Inflammatory macrophage treated with lipopolysaccharide for 1 hour (primary cell): ENCODE measurements around the gene ZNF605.
"Not testable (repeated sequence)": the region's sequence is repeated elsewhere in the genome, so short reads cannot be mapped to it uniquely, and the experiment has no call there.

Source experiments
- DNase-seq, 2 donors: peaks; one replicate each; pipeline ENCODE4 v3.0.0-alpha.2; 2020 to 2022

Gene ZNF605

DNA sequence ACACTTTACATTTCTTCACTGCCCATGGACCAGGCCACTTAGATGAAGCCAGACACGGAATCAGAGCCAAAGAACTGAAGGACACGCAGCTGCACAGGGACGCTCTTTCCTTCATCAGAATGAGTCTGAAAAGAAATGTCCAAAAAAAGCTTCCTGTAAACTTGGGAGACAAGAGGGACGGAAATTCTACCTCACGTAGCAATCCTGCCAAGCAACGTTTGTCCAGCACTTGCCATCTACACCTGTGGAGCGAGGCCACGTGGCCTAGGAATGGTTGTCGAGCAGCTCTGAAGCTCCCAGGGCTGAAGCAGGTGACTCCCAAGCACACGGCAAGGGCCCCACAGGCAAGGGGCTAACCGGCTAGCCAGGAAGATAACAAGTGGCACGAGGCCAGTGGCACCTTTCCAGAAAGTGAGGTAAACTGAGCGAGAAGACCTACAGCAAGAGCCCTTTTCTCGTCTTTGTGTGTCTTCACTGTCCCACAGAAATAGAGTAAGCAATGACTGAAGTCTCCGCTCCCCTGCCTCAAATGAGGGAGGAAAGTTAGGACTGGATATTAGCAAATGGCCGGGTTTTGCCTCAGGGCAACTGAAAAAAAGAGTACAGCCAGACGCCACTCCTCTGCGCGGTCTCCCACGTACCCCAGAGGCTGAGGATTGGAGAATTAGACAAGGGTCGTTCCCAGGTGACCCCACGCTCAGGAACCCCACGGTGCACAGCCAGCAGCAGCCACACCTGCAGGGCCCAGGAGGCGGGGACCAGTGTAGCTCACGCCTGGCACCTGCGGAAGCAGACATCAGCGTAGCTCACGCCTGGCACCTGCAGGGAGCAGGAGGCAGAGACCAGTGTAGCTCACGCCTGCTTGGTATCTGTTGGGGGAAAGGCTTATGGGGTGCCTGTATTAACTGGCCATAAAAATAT is 7.7 kb downstream of the ZNF605 start:
- no peak for DNase-seq

DNA sequence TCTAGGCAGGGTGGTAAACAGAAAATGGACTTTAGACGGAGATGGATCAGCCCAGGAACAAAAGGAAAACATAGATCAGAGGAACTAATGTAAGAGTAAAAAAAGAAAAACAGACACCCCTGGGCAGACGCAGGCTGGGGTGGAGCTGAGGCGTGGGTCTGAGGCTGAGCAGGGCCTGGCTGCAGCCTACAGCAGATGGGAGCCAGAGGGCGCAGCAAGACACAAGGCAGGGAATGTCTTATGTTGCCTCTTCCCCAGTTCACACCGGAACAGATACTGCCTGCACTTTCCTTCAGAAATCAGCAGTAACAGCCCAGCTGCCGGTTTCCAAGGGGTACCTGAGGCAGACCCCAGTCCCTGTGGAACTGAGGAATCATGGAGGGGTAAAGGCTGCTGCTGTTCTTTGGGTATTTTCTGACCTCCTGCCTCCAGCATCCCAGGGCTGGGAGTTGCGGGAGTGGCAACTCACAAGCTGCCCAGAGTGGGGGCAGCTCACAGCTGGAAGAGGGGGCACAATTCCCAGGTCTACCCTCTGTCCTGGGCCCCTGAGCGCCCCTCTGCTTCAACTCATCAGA is 9.8 kb downstream of the ZNF605 start:
- DNase-seq = no peak

DNA sequence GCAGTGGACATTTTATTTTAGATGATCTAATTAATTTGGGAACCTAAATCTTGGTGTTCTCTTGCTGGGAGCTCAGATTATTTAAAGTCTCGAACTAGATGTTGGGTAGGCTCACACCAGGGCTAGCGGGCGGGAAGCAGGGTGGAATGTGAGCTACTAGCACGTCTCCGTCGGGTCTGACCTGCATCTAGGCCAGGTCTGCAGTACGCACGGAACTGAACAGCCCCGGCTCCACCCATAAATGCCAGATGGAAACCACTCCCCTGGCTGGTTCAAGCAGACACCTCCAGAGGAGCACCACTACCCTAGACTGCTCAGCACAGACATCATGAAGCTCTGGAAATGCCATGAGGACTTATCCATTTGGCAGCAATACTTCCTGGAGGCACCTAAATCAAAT is 10.3 kb downstream of the ZNF605 start:
- DNase-seq = no peak

- no peak for DNase-seq
Observed at GRCh38 chr12:132942611-132943010, 13.5 kb downstream of the ZNF605 start.

GRCh38 chr12:132941336-132941954 is 14.7 kb downstream of the ZNF605 start:
- DNase-seq = no peak

GRCh38 chr12:132940071-132940719 is 15.9 kb downstream of the ZNF605 start:
- DNase-seq = no peak

DNA sequence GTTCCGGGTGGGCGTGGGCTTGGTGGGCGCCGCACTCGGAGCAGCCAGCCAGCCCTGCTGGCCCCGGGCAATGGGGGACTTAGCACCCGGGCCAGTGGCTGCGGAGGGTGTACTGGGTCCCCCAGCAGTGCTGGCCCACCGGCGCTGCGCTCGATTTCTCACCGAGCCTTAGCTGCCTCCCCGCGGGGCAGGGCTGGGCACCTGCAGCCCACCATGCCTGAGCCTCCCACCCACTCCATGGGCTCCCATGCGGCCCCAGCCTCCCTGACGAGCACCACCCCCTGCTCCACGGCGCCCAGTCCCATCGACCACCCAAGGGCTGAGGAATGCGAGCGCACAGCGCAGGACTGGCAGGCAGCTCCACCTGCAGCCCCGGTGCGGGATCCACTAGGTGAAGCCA is 17.3 kb downstream of the ZNF605 start:
- DNase-seq = not testable (repeated sequence)

- no peak for DNase-seq
Observed at GRCh38 chr12:132937476-132937875, 18.6 kb downstream of the ZNF605 start.

GRCh38 chr12:132936921-132937320 is 19.2 kb downstream of the ZNF605 start:
- DNase-seq = not testable (repeated sequence)

GRCh38 chr12:132936163-132936562 is 19.9 kb downstream of the ZNF605 start:
- DNase-seq = no peak

GRCh38 chr12:132926415-132926833 is 29.7 kb downstream of the ZNF605 start:
- no peak for DNase-seq

DNA sequence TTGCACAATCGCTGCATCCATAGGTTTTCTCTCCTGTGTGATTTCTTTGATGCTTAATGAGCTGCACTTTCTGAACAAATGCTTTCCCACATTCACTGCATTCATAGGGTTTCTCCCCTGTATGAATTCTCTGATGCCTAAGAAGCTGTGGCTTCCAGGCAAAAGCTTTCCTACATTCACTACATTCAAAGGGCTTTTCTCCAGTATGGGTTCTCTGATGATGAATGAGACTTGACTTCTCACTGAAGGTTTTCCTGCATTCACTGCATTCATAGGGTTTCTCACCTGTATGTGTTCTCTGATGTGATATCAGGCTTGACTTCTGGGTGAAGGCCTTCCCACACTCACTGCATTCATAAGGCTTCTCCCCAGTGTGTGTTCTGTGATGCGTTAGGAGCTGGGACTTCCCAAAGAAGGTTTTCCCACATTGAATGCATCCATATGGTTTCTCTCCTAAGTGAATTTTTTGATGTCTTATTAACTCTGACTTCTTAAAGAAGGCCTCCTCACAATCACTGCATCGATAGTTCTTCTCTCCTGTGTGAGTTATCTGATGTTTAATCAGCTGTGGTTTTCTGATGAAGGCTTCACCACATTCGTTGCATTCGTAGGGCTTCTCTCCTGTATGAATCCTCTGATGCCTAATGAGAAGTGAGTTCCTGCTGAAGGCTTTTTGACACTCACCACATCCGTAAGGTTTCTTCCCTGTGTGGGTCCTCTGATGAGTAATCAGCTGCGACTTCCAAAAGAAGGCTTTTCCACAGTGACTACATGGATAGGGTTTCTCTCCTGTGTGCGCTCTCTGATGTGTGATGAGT is 30.3 kb downstream of the ZNF605 start:
- no peak for DNase-seq

DNA sequence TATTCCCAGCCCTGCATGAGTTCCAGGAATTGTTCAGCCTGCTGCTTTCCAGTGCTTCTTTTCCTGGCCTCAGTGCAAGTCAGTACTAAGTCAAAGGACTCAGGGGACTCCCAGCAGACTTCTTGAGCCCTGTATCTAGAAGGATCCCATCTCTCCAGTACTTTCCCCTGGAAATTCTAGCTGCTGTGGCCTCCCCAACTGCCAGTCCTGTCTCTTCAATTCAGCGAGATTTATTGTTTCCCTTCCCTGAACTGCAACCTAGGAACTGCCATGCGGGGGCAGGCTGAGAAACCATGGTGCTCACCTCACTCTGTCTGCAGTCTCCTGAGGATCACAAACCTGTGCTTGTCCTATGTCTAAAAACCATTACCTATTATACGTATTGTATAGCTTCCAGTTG is 31.8 kb downstream of the ZNF605 start:
- no peak for DNase-seq

GRCh38 chr12:132923356-132923909 is 32.7 kb downstream of the ZNF605 start:
- DNase-seq = no peak

DNA sequence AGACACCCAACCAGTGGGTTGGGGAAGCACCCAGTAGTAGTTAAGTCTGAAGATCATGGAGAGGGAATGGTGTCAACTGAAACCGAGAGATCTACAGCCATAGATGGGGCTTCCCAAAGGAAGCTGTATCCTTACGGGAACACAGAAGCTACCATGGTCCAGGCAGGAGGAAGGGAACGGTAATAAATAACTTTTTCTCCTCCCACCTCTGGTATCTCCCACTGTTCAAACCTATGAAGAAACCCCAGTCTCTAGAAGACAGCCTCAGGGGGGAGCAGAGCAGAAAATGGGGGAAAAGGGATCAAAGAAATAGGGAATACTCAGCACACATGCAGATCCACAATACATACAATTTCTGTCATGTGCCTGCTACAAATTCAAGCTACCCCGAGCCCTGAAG is 33.4 kb downstream of the ZNF605 start:
- DNase-seq = no peak

DNA sequence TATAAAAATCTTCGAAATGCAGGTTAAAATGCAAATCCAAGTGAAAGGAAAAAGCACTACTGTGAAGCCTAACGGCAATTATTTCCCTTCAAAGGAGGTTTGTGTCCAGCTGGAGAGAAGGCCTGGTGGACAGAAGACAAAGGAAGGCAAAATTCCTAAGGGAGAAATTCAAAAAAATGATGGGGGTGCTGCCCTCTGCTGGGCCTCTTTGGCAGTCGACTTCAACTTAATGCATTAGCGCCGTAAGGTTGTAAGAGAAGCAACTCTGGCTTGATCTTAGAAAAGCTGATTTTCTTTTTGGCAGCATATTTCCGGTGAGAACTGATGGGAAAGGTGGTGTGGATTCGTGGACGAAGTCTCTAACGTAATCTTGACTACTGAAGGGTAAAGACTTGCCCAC is 34.4 kb downstream of the ZNF605 start:
- DNase-seq = no peak

DNA sequence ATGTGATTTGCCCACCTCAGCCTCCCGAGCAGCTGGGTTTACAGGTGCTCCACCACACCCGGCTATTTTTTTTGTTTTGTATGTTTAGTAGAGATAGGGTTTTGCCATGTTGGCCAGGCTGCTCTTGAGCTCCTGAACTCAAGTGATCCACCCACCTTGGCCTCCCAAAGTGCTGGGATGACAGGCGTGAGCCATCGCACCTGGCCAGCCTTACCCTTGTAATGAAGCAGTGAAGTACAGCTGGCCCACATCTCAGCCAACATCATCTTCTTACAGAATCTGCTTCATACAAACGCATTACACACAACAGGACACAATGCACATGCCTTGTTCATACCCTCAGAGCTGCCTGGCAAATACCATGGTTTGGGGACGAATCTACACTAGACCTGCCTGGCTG is 37.4 kb downstream of the ZNF605 start:
- no peak for DNase-seq

GRCh38 chr12:132909030-132909368 is 47.1 kb downstream of the ZNF605 start:
- no peak for DNase-seq

- peak; percentile 77 to 91 for DNase-seq
Observed at GRCh38 chr12:132908145-132909029, 47.7 kb downstream of the ZNF605 start.

DNA sequence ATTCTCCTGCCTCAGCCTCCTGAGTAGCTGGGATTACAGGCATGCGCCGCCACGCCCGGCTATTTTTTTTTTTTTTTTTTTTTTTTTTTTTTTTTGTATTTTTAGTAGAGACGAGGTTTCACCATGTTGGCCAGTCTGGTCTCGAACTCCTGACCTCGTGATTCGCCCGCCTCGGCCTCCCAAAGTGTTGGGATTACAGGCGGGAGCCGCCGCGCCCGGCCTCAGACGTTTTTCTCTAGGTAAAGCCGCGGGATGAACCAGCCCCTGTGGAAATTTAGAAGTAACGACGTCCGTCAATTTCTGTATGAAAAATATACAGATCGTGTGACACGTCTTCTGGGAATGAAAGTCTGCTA is 48.3 kb downstream of the ZNF605 start:
- DNase-seq = not testable (repeated sequence)

GRCh38 chr12:132907216-132907615 is 48.9 kb downstream of the ZNF605 start:
- DNase-seq = no peak
